ENCODE measurements around the gene AGAP3. TPM values are rescaled to one million over a fixed set of nuclear protein-coding genes. Genes with fewer than 3 reads are reported as not detected.

Gene AGAP3
- total and polyA plus RNA-seq, 3 donors from 2014 or later = 44.1 to 90.5 (median 65.6) TPM

GRCh38 chr7:151088856-151089699, 2.8 kb downstream of the AGAP3 start:
- 30 to 48% methylated on average over 30 of the region's 30 CpGs for WGBS, 2 donors
- peak; percentile 73 for DNase-seq
- H3K9me3 ChIP-seq = no peaks in the 10 kb centered on the region
- peaks cover 32% of the 10 kb centered on the region for H3K4me1 ChIP-seq
- no peak overlapping the region for H3K4me3 ChIP-seq
- no peaks in the 10 kb centered on the region for H3K36me3 ChIP-seq (ENCODE audit: low read depth, missing control alignments)
- intact Hi-C loops (cut with DNase I; ENCODE audit: low total_unique reads) = no loop called here
- TF ChIP-seq POLR2A (IDR thresholded peaks at IDR 0.05) (no peak), CTCF (IDR thresholded peaks at IDR 0.05) (no peak)
- H3K27me3 ChIP-seq = no peaks in the 10 kb centered on the region
- H3K27ac ChIP-seq = peak overlapping the region; percentile 70 to 84

- Histone ChIP-seq H3K27me3 (no peaks in the 10 kb centered on the region), H3K36me3 (ENCODE audit: low read depth, missing control alignments) (no peaks in the 10 kb centered on the region), H3K27ac (peak overlapping the region; percentile 70 to 84), H3K4me1 (peaks cover 32% of the 10 kb centered on the region), H3K9me3 (no peaks in the 10 kb centered on the region), H3K4me3 (no peak overlapping the region)
- WGBS, 2 donors = 70 to 75% methylated on average over 19 to 22 of the region's 22 CpGs
- intact Hi-C loops (cut with DNase I; ENCODE audit: low total_unique reads) = no loop called here
- no peak for TF ChIP-seq POLR2A (IDR thresholded peaks at IDR 0.05)
- TF ChIP-seq CTCF (IDR thresholded peaks at IDR 0.05) = no peak
- no peak for DNase-seq
These were observed 3.8 kb downstream of the AGAP3 start for GRCh38 chr7:151089893-151090730.

GRCh38 chr7:151091003-151091402, 4.7 kb downstream of the AGAP3 start:
- DNase-seq = no peak
- H3K27ac ChIP-seq = no peak overlapping the region
- H3K27me3 ChIP-seq = no peaks in the 10 kb centered on the region
- H3K4me3 ChIP-seq = no peak overlapping the region
- H3K9me3 ChIP-seq = no peaks in the 10 kb centered on the region
- 90 to 93% methylated on average over 4 to 7 of the region's 7 CpGs for WGBS, 2 donors
- peaks cover 26% of the 10 kb centered on the region for H3K4me1 ChIP-seq
- TF ChIP-seq POLR2A (IDR thresholded peaks at IDR 0.05) (no peak), CTCF (IDR thresholded peaks at IDR 0.05) (no peak)
- H3K36me3 ChIP-seq (ENCODE audit: low read depth, missing control alignments) = no peaks in the 10 kb centered on the region
- intact Hi-C loops (cut with DNase I; ENCODE audit: low total_unique reads) = no loop called here

GRCh38 chr7:151091431-151091830, 5.2 kb downstream of the AGAP3 start:
- H3K27ac ChIP-seq = no peak overlapping the region
- 64 to 65% methylated on average over 5 to 6 of the region's 6 CpGs for WGBS, 2 donors
- H3K4me1 ChIP-seq = peaks cover 26% of the 10 kb centered on the region
- no peaks in the 10 kb centered on the region for H3K9me3 ChIP-seq
- TF ChIP-seq CTCF (IDR thresholded peaks at IDR 0.05) = peak in 2 of 3 experiments; percentile 13 to 27
- no peak for TF ChIP-seq POLR2A (IDR thresholded peaks at IDR 0.05)
- H3K36me3 ChIP-seq (ENCODE audit: low read depth, missing control alignments) = no peaks in the 10 kb centered on the region
- H3K4me3 ChIP-seq = no peak overlapping the region
- no peaks in the 10 kb centered on the region for H3K27me3 ChIP-seq
- intact Hi-C loops (cut with DNase I; ENCODE audit: low total_unique reads) = no loop called here
- DNase-seq = no peak

All from testis (tissue), 3 donors.